B cell (primary cell): ENCODE measurements around the gene RGS1. TPM values are rescaled to one million over a fixed set of nuclear protein-coding genes. Genes with fewer than 3 reads are reported as not detected.

ENCODE experiments used
- ATAC-seq: fragments of 200-7000 bp; cut with Tn5 transposase; one replicate; pipeline ENCODE4 v1.10.0; 2021; ENCODE audit warnings: low read depth, mild to moderate bottlenecking, moderate number of reproducible peaks, moderate library complexity
- CTCF ChIA-PET: fragments of 350-600 bp; sonication (Branson Sonifier 250); formaldehyde crosslinking; loops from one replicate; lab custom pipeline; 2021; ENCODE audit warnings: antibody characterized with exemption, inconsistent platforms; lab: Charles Lee
- POLR2A ChIA-PET: fragments of 350-600 bp; sonication (Branson Sonifier 250); formaldehyde crosslinking; loops from one replicate; lab custom pipeline; 2021; ENCODE audit warnings: antibody characterized with exemption; lab: Charles Lee
- DNase-seq: peaks from one replicate; pipeline ENCODE4 v3.0.0; 2013
- H2AFZ ChIP-seq: 2 replicates; pipeline ENCODE4 v1.6.1; 2012; ENCODE audit warnings: mild to moderate bottlenecking, low read depth, low read length; ENCODE audit not compliant: insufficient read depth, poor library complexity, severe bottlenecking
- H3K27ac ChIP-seq, 2 donors: 1 replicate in 1 of 2; 2 replicates in 1 of 2; pipeline ENCODE4 v1.5.1; 2012 to 2013; ENCODE audit warnings: low read length in 2 of 2, mild to moderate bottlenecking in 2 of 2, moderate library complexity in 1 of 2
- H3K27me3 ChIP-seq, 4 experiments: fragments of 200-600 bp in 1 of 4; sonication (generic) in 1 of 4; replicated peaks in 1 of 4; 1 replicate in 2 of 4; 2 replicates in 2 of 4; pipeline versions ENCODE4 v1.6.1 to v1.7.0; 2013 to 2016; ENCODE audit warnings: low read length in 3 of 4, mild to moderate bottlenecking in 2 of 4, mixed read lengths in 1 of 4, moderate library complexity in 1 of 4; ENCODE audit not compliant: insufficient read depth in 4 of 4, control insufficient read depth in 3 of 4; ENCODE audit errors: control extremely low read depth in 1 of 4
- H3K36me3 ChIP-seq, 2 experiments: replicated peaks in 1 of 2; 1 replicate in 1 of 2; 2 replicates in 1 of 2; pipeline versions ENCODE4 v1.6.1 to v1.7.1; 2013; ENCODE audit warnings: low read length in 1 of 2; ENCODE audit not compliant: insufficient read depth in 2 of 2, control insufficient read depth in 1 of 2; ENCODE audit errors: control extremely low read depth in 1 of 2, extremely low read depth in 1 of 2
- H3K4me1 ChIP-seq, 2 donors: fragments of 200-600 bp in 1 of 2; sonication (generic) in 1 of 2; 1 replicate in 1 of 2; 2 replicates in 1 of 2; pipeline versions ENCODE4 v1.5.1 to v1.6.1; 2013 to 2017; ENCODE audit warnings: low read length in 2 of 2; ENCODE audit not compliant: control insufficient read depth in 2 of 2, insufficient read depth in 2 of 2
- H3K4me2 ChIP-seq: replicated peaks from 2 replicates; pipeline ENCODE3; 2012; ENCODE audit warnings: mild to moderate bottlenecking, low read depth, low read length; ENCODE audit not compliant: poor library complexity, severe bottlenecking
- H3K4me3 ChIP-seq, 5 experiments: fragments of 200-600 bp in 1 of 5; sonication (generic) in 1 of 5; 1 replicate in 3 of 5; 2 replicates in 2 of 5; pipeline versions ENCODE4 v1.5.1 to v1.7.0; 2011 to 2016; ENCODE audit warnings: low read length in 4 of 5, mild to moderate bottlenecking in 4 of 5, low read depth in 2 of 5, control low read depth in 1 of 5, moderate library complexity in 1 of 5; ENCODE audit not compliant: insufficient read depth in 1 of 5; ENCODE audit errors: control extremely low read depth in 1 of 5, extremely low read depth in 1 of 5
- H3K79me2 ChIP-seq: fragments of 200-600 bp; sonication (generic); one replicate; pipeline ENCODE4 v1.6.0; 2016; ENCODE audit warnings: low read length; ENCODE audit not compliant: control insufficient read depth, insufficient read depth
- H3K9ac ChIP-seq: fragments of 200-600 bp; sonication (generic); 2 replicates; pipeline ENCODE4 v1.6.1; 2017; ENCODE audit warnings: mild to moderate bottlenecking, low read length, moderate library complexity
- H3K9me3 ChIP-seq, 3 donors: one replicate each; pipeline versions ENCODE4 v1.6.1 to v1.7.1; 2013; ENCODE audit warnings: low read length in 2 of 3; ENCODE audit not compliant: control insufficient read depth in 2 of 3, insufficient read depth in 1 of 3; ENCODE audit errors: control extremely low read depth in 1 of 3
- H4K20me1 ChIP-seq: 2 replicates; pipeline ENCODE4 v1.6.0; 2012; ENCODE audit warnings: mild to moderate bottlenecking, low read length; ENCODE audit not compliant: insufficient read depth, control insufficient read depth, poor library complexity, severe bottlenecking
- H3K27ac Mint-ChIP-seq: one replicate; pipeline ENCODE4 v1.8.0; 2021; ENCODE audit warnings: mixed read lengths
- H3K27me3 Mint-ChIP-seq: one replicate; pipeline ENCODE4 v1.8.0; 2021; ENCODE audit warnings: mixed read lengths
- H3K4me1 Mint-ChIP-seq: one replicate; pipeline ENCODE4 v1.8.0; 2021; ENCODE audit warnings: mixed read lengths
- H3K4me3 Mint-ChIP-seq: one replicate; pipeline ENCODE4 v1.8.0; 2021; ENCODE audit warnings: mixed read lengths
- H3K9me3 Mint-ChIP-seq: one replicate; pipeline ENCODE4 v1.8.0; 2022; ENCODE audit warnings: mixed read lengths; ENCODE audit not compliant: insufficient read depth
- CTCF ChIP-seq: fragments of 200-600 bp; IDR thresholded peaks from one replicate; pipeline ENCODE4 v1.8.0; 2022; ENCODE audit warnings: antibody characterized with exemption, mild to moderate bottlenecking
- EZH2 ChIP-seq: IDR thresholded peaks from 2 replicates; pipeline ENCODE4 v1.6.1; 2012; ENCODE audit warnings: borderline replicate concordance, low read depth, mild to moderate bottlenecking, moderate library complexity, low read length; ENCODE audit not compliant: insufficient read depth, poor library complexity, severe bottlenecking
- WGBS: methylation state at CpG from one replicate; pipeline ENCODE4 v1.1.5; 2013; ENCODE audit warnings: missing lambda C conversion rate; ENCODE audit not compliant: insufficient coverage; 5-methylcytosine and 5-hydroxymethylcytosine counted together
- intact Hi-C: fragments of 100-400 bp; cut with micrococcal nuclease; formaldehyde crosslinking; loops from one replicate; pipeline ENCODE4 v1.10.0; 2022
- polyA plus RNA-seq: library from polyadenylated mRNA; depleted of rRNA; stranded (reverse); fragments of >200 nt; gene quantifications from 2 replicates; pipeline ENCODE4 v1.2.3, GENCODE V29; 2012
- total RNA-seq, 2 donors: library from RNA; stranded (reverse); fragments of 120-200 nt in 1 of 2; gene quantifications; 1 replicate in 1 of 2; 2 replicates in 1 of 2; pipeline versions ENCODE4 v1.2.3 to v1.2.4, GENCODE V29; 2013 to 2022

The RGS1 gene
- total and polyA plus RNA-seq, 2 donors (not counting 1 experiment from before 2014, with no cell fraction given) = 154 to 180 TPM

- H3K27me3 ChIP-seq = peaks cover 5 to 76% (median 63%) of the 10 kb centered on the region in 4 experiments
- 50% methylated on average over 1 of the region's 3 CpGs for WGBS
- no peak for DNase-seq
- no peak for ATAC-seq
- H2AFZ ChIP-seq = no peak overlapping the region
- intact Hi-C loops = loop anchor here (5.0 kb wide), 1 partner anchor 178 kb away; the partner anchor contains the start of gene RGS2
- CTCF ChIA-PET = interaction anchor here (1.2 to 1.6 kb wide), 2 partner anchors 19 to 154 kb away, joined by 3 to 5 read pairs; no protein-coding TSS in a partner anchor
- no peaks in the 10 kb centered on the region for H4K20me1 ChIP-seq
- POLR2A ChIA-PET = no interaction called here
- H3K4me3 ChIP-seq = no peak overlapping the region
- H3K9ac ChIP-seq = no peak overlapping the region
- no peak overlapping the region for H3K27ac Mint-ChIP-seq
- H3K4me1 Mint-ChIP-seq = peaks cover 12% of the 10 kb centered on the region
- peaks cover 11 to 16% of the 10 kb centered on the region in 2 donors for H3K4me1 ChIP-seq
- no peaks in the 10 kb centered on the region for H3K36me3 ChIP-seq
- H3K9me3 ChIP-seq = peaks cover 0 to 2% (median 0%) of the 10 kb centered on the region in 3 donors
- TF ChIP-seq EZH2 (no peak), CTCF (no peak)
- no peak overlapping the region for H3K4me3 Mint-ChIP-seq
- H3K9me3 Mint-ChIP-seq = no peaks in the 10 kb centered on the region
- no peaks in the 10 kb centered on the region for H3K79me2 ChIP-seq
- H3K27ac ChIP-seq = no peak overlapping the region
- no peak overlapping the region for H3K4me2 ChIP-seq
- peaks cover 76% of the 10 kb centered on the region for H3K27me3 Mint-ChIP-seq
Observed at GRCh38 chr1:192629612-192630011, 54.0 kb downstream of the RGS1 start.

Other genes starting within 250 kb of the RGS1 start
- gene RGS13, start 60.4 kb downstream of the RGS1 start, total RNA-seq = 0.36 and 0.59 TPM in 2 replicates
- gene RGS13, start 60.4 kb downstream of the RGS1 start, polyA plus RNA-seq = 0.20 and 0.22 TPM in 2 replicates
- gene RGS2, start 233.3 kb downstream of the RGS1 start, total RNA-seq = 224 and 232 TPM in 2 replicates
- 143 and 247 TPM in 2 replicates for gene RGS2, start 233.3 kb downstream of the RGS1 start, polyA plus RNA-seq